Measurements from ENCODE around the gene PSD.

DNA sequence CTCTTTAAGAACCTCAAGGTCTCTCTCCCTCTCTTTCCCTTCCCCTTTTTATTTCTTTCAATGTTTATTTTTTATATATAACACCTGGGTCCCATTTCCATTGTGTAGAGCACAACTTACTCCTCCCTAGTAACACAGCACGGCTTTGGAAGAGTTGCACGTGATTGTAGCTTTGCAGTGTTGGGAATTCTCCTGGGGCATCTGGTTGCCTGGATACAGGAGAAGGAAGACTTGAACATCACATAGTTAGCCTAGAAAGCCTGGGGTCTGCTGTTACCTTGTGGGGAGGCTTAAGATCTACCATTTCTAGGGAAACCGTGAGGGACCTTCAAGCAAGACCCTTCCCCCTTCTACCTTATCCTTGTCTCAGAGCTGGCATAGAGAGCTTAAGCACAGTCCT is 64.1 kb downstream of the PSD start:
- TF ChIP-seq, protein P1, sequence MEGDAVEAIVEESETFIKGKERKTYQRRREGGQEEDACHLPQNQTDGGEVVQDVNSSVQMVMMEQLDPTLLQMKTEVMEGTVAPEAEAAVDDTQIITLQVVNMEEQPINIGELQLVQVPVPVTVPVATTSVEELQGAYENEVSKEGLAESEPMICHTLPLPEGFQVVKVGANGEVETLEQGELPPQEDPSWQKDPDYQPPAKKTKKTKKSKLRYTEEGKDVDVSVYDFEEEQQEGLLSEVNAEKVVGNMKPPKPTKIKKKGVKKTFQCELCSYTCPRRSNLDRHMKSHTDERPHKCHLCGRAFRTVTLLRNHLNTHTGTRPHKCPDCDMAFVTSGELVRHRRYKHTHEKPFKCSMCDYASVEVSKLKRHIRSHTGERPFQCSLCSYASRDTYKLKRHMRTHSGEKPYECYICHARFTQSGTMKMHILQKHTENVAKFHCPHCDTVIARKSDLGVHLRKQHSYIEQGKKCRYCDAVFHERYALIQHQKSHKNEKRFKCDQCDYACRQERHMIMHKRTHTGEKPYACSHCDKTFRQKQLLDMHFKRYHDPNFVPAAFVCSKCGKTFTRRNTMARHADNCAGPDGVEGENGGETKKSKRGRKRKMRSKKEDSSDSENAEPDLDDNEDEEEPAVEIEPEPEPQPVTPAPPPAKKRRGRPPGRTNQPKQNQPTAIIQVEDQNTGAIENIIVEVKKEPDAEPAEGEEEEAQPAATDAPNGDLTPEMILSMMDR (IDR thresholded peaks at IDR 0.05): no peak
- no peak for TF ChIP-seq POLR2A (IDR thresholded peaks at IDR 0.05)
